PC-9 (cell line): ENCODE measurements around the gene NMRK2.

ENCODE experiments used
- CTCF ChIP-seq: fragments of 200-600 bp; sonication (generic); conservative IDR thresholded peaks from 2 replicates; pipeline ENCODE4 v1.6.1; 2017; ENCODE audit warnings: mixed run types, antibody characterized with exemption, mild to moderate bottlenecking, moderate library complexity
- EZH2 ChIP-seq: fragments of 200-600 bp; sonication (generic); IDR thresholded peaks from 2 replicates; pipeline ENCODE4 v1.8.0; 2017; ENCODE audit warnings: antibody characterized with exemption, low read depth

GRCh38 chr19:3987619-3988371 lies 54.9 kb downstream of the NMRK2 start:
- TF ChIP-seq EZH2 (no peak), CTCF (peak; percentile 75)
